Body of pancreas (tissue), 4 donors: ENCODE data around the gene LRCH1. TPM values are rescaled to one million over a fixed set of nuclear protein-coding genes. Genes with fewer than 3 reads are reported as not detected.

ENCODE experiments used
- ATAC-seq: fragments of 150-250 bp; one replicate; pipeline ENCODE4 v1.9.1; 2016
- DNase-seq, 4 donors: peaks; one replicate each; pipeline ENCODE4 v3.0.0-alpha.2; 2019
- H3K27ac ChIP-seq, 4 donors: fragments of 200-600 bp; sonication (generic); 1 replicate in 3 of 4; 2 replicates in 1 of 4; pipeline versions ENCODE4 v1.5.1 to v1.6.1; 2016 to 2019; ENCODE audit warnings: mild to moderate bottlenecking in 1 of 4, mixed read lengths in 1 of 4, moderate library complexity in 1 of 4
- H3K27me3 ChIP-seq, 2 donors: fragments of 200-600 bp; sonication (generic); one replicate each; pipeline ENCODE4 v1.6.0; 2016; ENCODE audit warnings: mild to moderate bottlenecking in 1 of 2
- H3K36me3 ChIP-seq, 2 donors: fragments of 200-600 bp; sonication (generic); replicated peaks in 1 of 2; 2 replicates each; pipeline ENCODE4 v1.5.1; 2016; ENCODE audit warnings: low read depth in 2 of 2; ENCODE audit not compliant: insufficient read depth in 1 of 2
- H3K4me1 ChIP-seq: fragments of 200-600 bp; sonication (generic); one replicate; pipeline ENCODE4 v1.6.0; 2016
- H3K4me3 ChIP-seq, 2 donors: fragments of 200-600 bp; sonication (generic); 1 replicate in 1 of 2; 2 replicates in 1 of 2; pipeline ENCODE4 v1.5.1; 2016 to 2019
- H3K9me3 ChIP-seq, 3 donors: fragments of 200-600 bp; sonication (generic); 1 replicate in 2 of 3; 2 replicates in 1 of 3; pipeline ENCODE4 v1.5.1; 2016
- POLR2A ChIP-seq, 3 donors: fragments of 450-650 bp; IDR thresholded peaks; one replicate each; pipeline ENCODE4 v1.6.1; 2016; ENCODE audit warnings: antibody characterized with exemption in 3 of 3, mild to moderate bottlenecking in 2 of 3
- WGBS, 2 donors: methylation state at CpG; one replicate each; pipeline ENCODE4 v1.1.5; 2017; 5-methylcytosine and 5-hydroxymethylcytosine counted together
- intact Hi-C: fragments of 100-400 bp; cut with DNase I; formaldehyde crosslinking; loops from one replicate; pipeline ENCODE4 v1.15.1; 2023
- total RNA-seq, 2 donors: library from RNA; depleted of rRNA; stranded (reverse); fragments of >200 nt; gene quantifications; one replicate each; pipeline ENCODE4 v1.1.0, GENCODE V29; 2016
- TF ChIP-seq, protein P1 (sequence below), 7 experiments: fragments of 450-650 bp in 4 of 7; fragments of 200-600 bp in 3 of 7; sonication (generic) in 3 of 7; IDR thresholded peaks; one replicate each; pipeline ENCODE4 v1.5.1; 2016 to 2019; ENCODE audit warnings: antibody characterized with exemption in 7 of 7

Gene LRCH1
- total RNA-seq, 2 donors from 2014 or later = 7.3 to 8.6 TPM

- intact Hi-C loops = no loop called here
- no peaks in the 10 kb centered on the region for H3K9me3 ChIP-seq
- H3K27me3 ChIP-seq = no peaks in the 10 kb centered on the region
- no peaks in the 10 kb centered on the region for H3K36me3 ChIP-seq
- TF ChIP-seq, protein P1, sequence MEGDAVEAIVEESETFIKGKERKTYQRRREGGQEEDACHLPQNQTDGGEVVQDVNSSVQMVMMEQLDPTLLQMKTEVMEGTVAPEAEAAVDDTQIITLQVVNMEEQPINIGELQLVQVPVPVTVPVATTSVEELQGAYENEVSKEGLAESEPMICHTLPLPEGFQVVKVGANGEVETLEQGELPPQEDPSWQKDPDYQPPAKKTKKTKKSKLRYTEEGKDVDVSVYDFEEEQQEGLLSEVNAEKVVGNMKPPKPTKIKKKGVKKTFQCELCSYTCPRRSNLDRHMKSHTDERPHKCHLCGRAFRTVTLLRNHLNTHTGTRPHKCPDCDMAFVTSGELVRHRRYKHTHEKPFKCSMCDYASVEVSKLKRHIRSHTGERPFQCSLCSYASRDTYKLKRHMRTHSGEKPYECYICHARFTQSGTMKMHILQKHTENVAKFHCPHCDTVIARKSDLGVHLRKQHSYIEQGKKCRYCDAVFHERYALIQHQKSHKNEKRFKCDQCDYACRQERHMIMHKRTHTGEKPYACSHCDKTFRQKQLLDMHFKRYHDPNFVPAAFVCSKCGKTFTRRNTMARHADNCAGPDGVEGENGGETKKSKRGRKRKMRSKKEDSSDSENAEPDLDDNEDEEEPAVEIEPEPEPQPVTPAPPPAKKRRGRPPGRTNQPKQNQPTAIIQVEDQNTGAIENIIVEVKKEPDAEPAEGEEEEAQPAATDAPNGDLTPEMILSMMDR (IDR thresholded peaks at IDR 0.05) = no peak
- no peak for TF ChIP-seq POLR2A (IDR thresholded peaks at IDR 0.05)
- no peak overlapping the region for H3K4me3 ChIP-seq
- WGBS, 2 donors = 90 to 100% methylated on average over 1 of the region's 1 CpG
- no peaks in the 10 kb centered on the region for H3K4me1 ChIP-seq
- H3K27ac ChIP-seq = no peak overlapping the region
- no peak for DNase-seq
- no peak for ATAC-seq
These were observed 8.7 kb downstream of the LRCH1 start for GRCh38 chr13:46561691-46562090.

DNA sequence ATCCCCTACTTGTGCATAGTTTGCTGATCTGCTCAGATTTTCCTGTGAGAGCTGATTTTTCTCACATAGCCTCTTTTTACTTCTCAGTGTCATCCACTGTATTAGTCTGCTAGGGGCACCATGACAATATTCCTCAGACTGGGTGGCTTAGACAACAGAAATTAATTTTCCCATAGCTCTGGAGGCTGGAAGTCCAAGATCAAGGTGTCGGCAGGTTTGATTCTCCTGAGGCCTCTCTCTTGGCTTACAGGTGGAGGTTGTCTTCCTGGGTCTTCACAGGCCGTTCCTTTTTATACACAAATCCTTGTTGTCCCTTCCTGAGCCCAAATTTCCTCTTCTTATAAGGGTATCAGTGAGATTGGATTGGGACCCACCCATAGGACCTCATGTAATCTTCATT is 9.2 kb downstream of the LRCH1 start:
- H3K27ac ChIP-seq = no peak overlapping the region
- H3K27me3 ChIP-seq = no peaks in the 10 kb centered on the region
- 95 to 97% methylated on average over 2 of the region's 2 CpGs for WGBS, 2 donors
- ATAC-seq = no peak
- no peak for DNase-seq
- H3K9me3 ChIP-seq = no peaks in the 10 kb centered on the region
- no peak overlapping the region for H3K4me3 ChIP-seq
- no peaks in the 10 kb centered on the region for H3K36me3 ChIP-seq
- no peak for TF ChIP-seq POLR2A (IDR thresholded peaks at IDR 0.05)
- TF ChIP-seq, protein P1 (IDR thresholded peaks at IDR 0.05) = no peak
- no peaks in the 10 kb centered on the region for H3K4me1 ChIP-seq
- intact Hi-C loops = no loop called here

DNA sequence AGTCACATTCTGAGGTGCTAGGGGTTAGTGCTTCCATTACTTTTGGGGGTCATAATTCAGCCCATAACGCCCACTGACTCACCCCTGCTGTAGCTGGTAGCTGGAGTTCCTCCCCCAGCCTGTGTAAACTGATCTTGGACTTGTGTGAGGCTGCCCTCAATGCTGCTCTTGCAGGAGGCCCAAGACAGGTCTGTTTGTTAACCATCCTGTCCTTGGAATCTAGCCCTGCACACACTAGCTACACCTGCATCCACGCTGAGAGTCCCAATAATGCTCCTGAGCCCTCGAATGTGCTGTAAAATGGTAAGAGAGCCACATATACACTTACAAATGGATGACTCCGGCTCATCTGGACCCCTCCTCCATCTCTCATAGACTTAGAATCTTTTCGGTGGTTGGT is 9.6 kb downstream of the LRCH1 start:
- no peak for ATAC-seq
- no peaks in the 10 kb centered on the region for H3K4me1 ChIP-seq
- DNase-seq = no peak
- intact Hi-C loops = no loop called here
- no peak overlapping the region for H3K4me3 ChIP-seq
- H3K27me3 ChIP-seq = no peaks in the 10 kb centered on the region
- WGBS, 2 donors = 95 to 96% methylated on average over 5 of the region's 5 CpGs
- TF ChIP-seq, protein P1 (IDR thresholded peaks at IDR 0.05) = no peak
- TF ChIP-seq POLR2A (IDR thresholded peaks at IDR 0.05) = no peak
- no peaks in the 10 kb centered on the region for H3K9me3 ChIP-seq
- H3K36me3 ChIP-seq = no peaks in the 10 kb centered on the region
- no peak overlapping the region for H3K27ac ChIP-seq

- H3K4me1 ChIP-seq = peaks cover 9% of the 10 kb centered on the region
- DNase-seq (no peak), ATAC-seq (no peak)
- H3K36me3 ChIP-seq = no peaks in the 10 kb centered on the region
- no peak overlapping the region for H3K4me3 ChIP-seq
- no peaks in the 10 kb centered on the region for H3K27me3 ChIP-seq
- no peak overlapping the region for H3K27ac ChIP-seq
- TF ChIP-seq POLR2A (IDR thresholded peaks at IDR 0.05) = no peak
- TF ChIP-seq, protein P1 (IDR thresholded peaks at IDR 0.05) = no peak
- H3K9me3 ChIP-seq = no peaks in the 10 kb centered on the region
- WGBS, 2 donors = 69 to 70% methylated on average over 7 of the region's 7 CpGs
- intact Hi-C loops = no loop called here
These were observed 13.1 kb downstream of the LRCH1 start for GRCh38 chr13:46565808-46566750.

DNA sequence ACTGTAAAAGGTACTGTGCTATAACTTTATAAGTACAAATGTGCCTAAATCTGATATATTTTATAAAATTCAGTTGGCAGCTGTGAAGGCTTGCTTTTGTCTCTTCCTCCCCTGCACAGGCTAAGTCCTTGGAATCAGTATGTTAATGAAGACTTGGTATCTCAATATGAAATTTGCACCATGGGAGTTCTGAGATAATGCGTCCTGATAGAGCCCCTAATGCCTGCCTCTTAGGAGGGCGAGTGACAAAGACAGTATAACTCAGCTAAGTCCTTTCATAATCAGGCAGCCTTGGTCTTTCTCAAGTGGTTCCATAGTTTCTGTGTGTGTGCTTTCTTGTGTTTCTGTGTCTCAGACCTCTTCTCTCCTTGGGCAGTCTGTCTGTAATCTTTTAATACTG is 14.7 kb downstream of the LRCH1 start:
- no peak overlapping the region for H3K27ac ChIP-seq
- no peaks in the 10 kb centered on the region for H3K27me3 ChIP-seq
- intact Hi-C loops = no loop called here
- WGBS, 2 donors = 88 to 90% methylated on average over 2 of the region's 2 CpGs
- no peak for DNase-seq
- H3K4me1 ChIP-seq = peaks cover 20% of the 10 kb centered on the region
- no peak overlapping the region for H3K4me3 ChIP-seq
- no peaks in the 10 kb centered on the region for H3K9me3 ChIP-seq
- no peak for ATAC-seq
- H3K36me3 ChIP-seq = no peaks in the 10 kb centered on the region
- TF ChIP-seq POLR2A (IDR thresholded peaks at IDR 0.05) = no peak
- TF ChIP-seq, protein P1 (IDR thresholded peaks at IDR 0.05) = no peak
